ENCODE data around the gene SPTB.

SPTB gene

GRCh38 chr14:64746298-64747250 lies 133.1 kb downstream of the SPTB start:
- in situ Hi-C loops (cut with MboI; ENCODE audit: low pct_unique_long_range_greater_than_20kb, low sequenced_read_pairs, unreplicated experiment) = no loop called here
- TF ChIP-seq, protein P1, sequence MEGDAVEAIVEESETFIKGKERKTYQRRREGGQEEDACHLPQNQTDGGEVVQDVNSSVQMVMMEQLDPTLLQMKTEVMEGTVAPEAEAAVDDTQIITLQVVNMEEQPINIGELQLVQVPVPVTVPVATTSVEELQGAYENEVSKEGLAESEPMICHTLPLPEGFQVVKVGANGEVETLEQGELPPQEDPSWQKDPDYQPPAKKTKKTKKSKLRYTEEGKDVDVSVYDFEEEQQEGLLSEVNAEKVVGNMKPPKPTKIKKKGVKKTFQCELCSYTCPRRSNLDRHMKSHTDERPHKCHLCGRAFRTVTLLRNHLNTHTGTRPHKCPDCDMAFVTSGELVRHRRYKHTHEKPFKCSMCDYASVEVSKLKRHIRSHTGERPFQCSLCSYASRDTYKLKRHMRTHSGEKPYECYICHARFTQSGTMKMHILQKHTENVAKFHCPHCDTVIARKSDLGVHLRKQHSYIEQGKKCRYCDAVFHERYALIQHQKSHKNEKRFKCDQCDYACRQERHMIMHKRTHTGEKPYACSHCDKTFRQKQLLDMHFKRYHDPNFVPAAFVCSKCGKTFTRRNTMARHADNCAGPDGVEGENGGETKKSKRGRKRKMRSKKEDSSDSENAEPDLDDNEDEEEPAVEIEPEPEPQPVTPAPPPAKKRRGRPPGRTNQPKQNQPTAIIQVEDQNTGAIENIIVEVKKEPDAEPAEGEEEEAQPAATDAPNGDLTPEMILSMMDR (IDR thresholded peaks at IDR 0.05; ENCODE audit: extremely low read depth, insufficient read depth, missing control alignments) = no peak
- no peak for DNase-seq (ENCODE audit: low spot score)

- no peak for DNase-seq (ENCODE audit: low spot score)
- TF ChIP-seq, protein P1 (IDR thresholded peaks at IDR 0.05; ENCODE audit: extremely low read depth, insufficient read depth, missing control alignments) = no peak
- in situ Hi-C loops (cut with MboI; ENCODE audit: low pct_unique_long_range_greater_than_20kb, low sequenced_read_pairs, unreplicated experiment) = no loop called here
Observed at GRCh38 chr14:64745511-64746091, 134.1 kb downstream of the SPTB start.

DNA sequence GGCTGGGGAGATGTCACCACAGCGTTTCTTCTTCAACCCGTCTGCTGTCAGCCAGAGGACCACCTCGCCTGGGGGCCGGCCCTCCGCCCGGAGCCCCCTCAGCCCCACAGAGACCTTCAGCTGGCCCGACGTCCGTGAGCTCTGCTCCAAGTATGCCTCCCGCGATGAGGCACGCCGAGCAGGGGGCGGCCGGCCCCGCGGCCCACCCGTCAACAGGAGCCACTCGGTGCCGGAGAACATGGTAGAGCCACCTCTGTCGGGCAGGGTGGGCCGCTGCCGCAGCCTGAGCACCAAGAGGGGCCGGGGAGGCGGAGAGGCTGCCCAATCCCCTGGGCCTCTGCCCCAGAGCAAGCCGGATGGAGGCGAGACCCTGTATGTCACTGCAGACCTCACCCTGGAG lies 136.6 kb downstream of the SPTB start:
- in situ Hi-C loops (cut with MboI; ENCODE audit: low pct_unique_long_range_greater_than_20kb, low sequenced_read_pairs, unreplicated experiment) = no loop called here
- TF ChIP-seq, protein P1 (IDR thresholded peaks at IDR 0.05; ENCODE audit: extremely low read depth, insufficient read depth, missing control alignments) = no peak
- DNase-seq (ENCODE audit: low spot score) = no peak

DNA sequence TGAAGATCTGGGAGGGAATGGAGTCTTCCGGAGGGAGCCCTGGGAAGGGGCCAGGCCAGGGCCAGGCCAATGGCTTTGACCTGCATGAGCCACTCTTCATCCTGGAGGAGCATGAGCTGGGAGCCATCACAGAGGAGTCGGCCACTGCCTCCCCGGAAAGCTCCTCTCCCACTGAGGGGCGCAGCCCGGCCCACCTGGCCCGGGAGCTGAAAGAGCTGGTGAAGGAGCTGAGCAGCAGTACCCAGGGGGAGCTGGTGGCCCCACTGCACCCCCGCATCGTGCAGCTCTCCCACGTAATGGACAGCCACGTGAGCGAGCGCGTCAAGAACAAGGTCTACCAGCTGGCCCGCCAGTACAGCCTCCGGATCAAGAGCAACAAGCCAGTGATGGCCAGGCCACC lies 137.7 kb downstream of the SPTB start:
- in situ Hi-C loops (cut with MboI; ENCODE audit: low pct_unique_long_range_greater_than_20kb, low sequenced_read_pairs, unreplicated experiment) = no loop called here
- no peak for DNase-seq (ENCODE audit: low spot score)
- TF ChIP-seq, protein P1 (IDR thresholded peaks at IDR 0.05; ENCODE audit: extremely low read depth, insufficient read depth, missing control alignments) = no peak

DNA sequence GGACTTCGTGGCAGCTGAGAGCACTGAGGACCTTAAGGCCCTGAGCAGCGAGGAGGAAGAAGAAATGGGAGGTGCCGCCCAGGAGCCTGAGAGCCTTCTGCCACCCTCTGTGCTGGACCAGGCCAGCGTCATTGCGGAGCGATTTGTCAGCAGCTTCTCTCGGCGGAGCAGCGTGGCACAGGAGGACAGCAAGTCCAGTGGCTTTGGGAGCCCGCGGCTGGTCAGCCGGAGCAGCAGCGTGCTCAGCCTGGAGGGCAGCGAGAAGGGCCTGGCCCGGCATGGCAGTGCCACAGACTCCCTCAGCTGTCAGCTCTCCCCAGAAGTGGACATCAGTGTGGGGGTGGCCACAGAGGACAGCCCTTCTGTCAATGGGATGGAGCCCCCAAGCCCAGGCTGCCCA lies 138.5 kb downstream of the SPTB start:
- TF ChIP-seq, protein P1 (IDR thresholded peaks at IDR 0.05; ENCODE audit: extremely low read depth, insufficient read depth, missing control alignments) = no peak
- in situ Hi-C loops (cut with MboI; ENCODE audit: low pct_unique_long_range_greater_than_20kb, low sequenced_read_pairs, unreplicated experiment) = no loop called here
- DNase-seq (ENCODE audit: low spot score) = no peak

DNA sequence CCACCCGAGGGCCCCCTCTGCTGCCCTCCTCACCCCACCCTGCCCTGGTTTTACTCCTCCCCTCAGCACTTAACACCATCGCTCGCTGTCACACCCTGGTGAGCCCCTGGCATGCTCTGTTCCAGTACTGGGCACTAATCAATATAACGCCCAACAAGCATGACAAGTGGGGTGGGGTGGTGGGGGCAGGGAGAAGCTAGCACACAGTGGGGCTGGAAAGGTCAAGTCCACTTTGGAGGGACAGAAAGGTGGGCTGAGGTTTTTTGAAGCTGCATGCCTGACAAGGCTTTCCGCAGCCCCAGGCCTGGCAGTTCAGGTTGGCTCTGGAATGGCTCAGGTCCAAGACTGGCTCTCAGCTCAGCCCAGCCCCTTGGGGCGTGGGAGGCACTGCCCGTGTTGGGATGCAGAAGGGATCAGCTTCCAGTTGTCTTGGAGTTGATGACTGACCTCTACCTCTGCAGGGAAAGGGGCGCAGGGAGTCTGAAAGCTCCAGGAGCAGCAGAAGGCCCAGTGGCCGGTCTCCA lies 141.4 kb downstream of the SPTB start:
- in situ Hi-C loops (cut with MboI; ENCODE audit: low pct_unique_long_range_greater_than_20kb, low sequenced_read_pairs, unreplicated experiment) = no loop called here

More for the DNA sequence above, 141.4 kb downstream of the SPTB start:
- DNase-seq (ENCODE audit: low spot score) = no peak
- TF ChIP-seq, protein P1 (IDR thresholded peaks at IDR 0.05; ENCODE audit: extremely low read depth, insufficient read depth, missing control alignments) = no peak
